Natural killer cell (primary cell): Measurements from ENCODE around the gene ZNF800. TPM values are rescaled to one million over a fixed set of nuclear protein-coding genes. Genes with fewer than 3 reads are reported as not detected.
A peak's percentile ranks its signal among the peaks of the same experiment; 100 is the strongest.
"Not testable (repeated sequence)": the region's sequence is repeated elsewhere in the genome, so short reads cannot be mapped to it uniquely, and the experiment has no call there.

ENCODE experiments used
- ATAC-seq, 3 donors: fragments of 150-1000 bp in 2 of 3; fragments of 200-7000 bp in 1 of 3; cut with Tn5 transposase; 1 replicate in 1 of 3; 2 replicates in 2 of 3; pipeline ENCODE4 v1.10.0; 2021; ENCODE audit warnings: mild to moderate bottlenecking in 2 of 3, moderate library complexity in 2 of 3
- DNase-seq, 2 donors: peaks; one replicate each; pipeline versions ENCODE4 v3.0.0 to v3.0.0-alpha.2; 2013 to 2021; ENCODE audit warnings: mixed read lengths in 1 of 2
- H3K27ac ChIP-seq: one replicate; pipeline ENCODE4 v1.5.1; 2013; ENCODE audit warnings: mild to moderate bottlenecking, low read length
- H3K27me3 ChIP-seq: one replicate; pipeline ENCODE4 v1.6.1; 2013; ENCODE audit warnings: low read length; ENCODE audit not compliant: control insufficient read depth, insufficient read depth
- H3K36me3 ChIP-seq: one replicate; pipeline ENCODE4 v1.6.1; 2013; ENCODE audit warnings: low read length; ENCODE audit not compliant: control insufficient read depth, insufficient read depth
- H3K4me1 ChIP-seq: one replicate; pipeline ENCODE4 v1.6.1; 2013; ENCODE audit warnings: low read length; ENCODE audit not compliant: control insufficient read depth, insufficient read depth
- H3K4me3 ChIP-seq: one replicate; pipeline ENCODE4 v1.5.1; 2013; ENCODE audit warnings: low read length
- H3K9me3 ChIP-seq: one replicate; pipeline ENCODE4 v1.6.1; 2013; ENCODE audit warnings: low read length; ENCODE audit not compliant: control insufficient read depth, insufficient read depth
- H3K27ac Mint-ChIP-seq, 2 donors: one replicate each; pipeline ENCODE4 v1.8.0; 2022; ENCODE audit warnings: mild to moderate bottlenecking in 2 of 2, mixed read lengths in 2 of 2, moderate library complexity in 1 of 2
- H3K27me3 Mint-ChIP-seq, 2 donors: one replicate each; pipeline ENCODE4 v1.8.0; 2022; ENCODE audit warnings: low read depth in 2 of 2, mixed read lengths in 2 of 2
- H3K36me3 Mint-ChIP-seq: one replicate; pipeline ENCODE4 v1.8.0; 2022; ENCODE audit warnings: mixed read lengths
- H3K4me1 Mint-ChIP-seq, 2 donors: one replicate each; pipeline ENCODE4 v1.8.0; 2022; ENCODE audit warnings: mixed read lengths in 2 of 2
- H3K4me3 Mint-ChIP-seq: one replicate; pipeline ENCODE4 v1.8.0; 2022; ENCODE audit warnings: mild to moderate bottlenecking, moderate library complexity, mixed read lengths
- H3K9me3 Mint-ChIP-seq, 2 donors: one replicate each; pipeline ENCODE4 v1.8.0; 2022; ENCODE audit warnings: mixed read lengths in 2 of 2
- CTCF ChIP-seq: fragments of 200-600 bp; IDR thresholded peaks from one replicate; pipeline ENCODE4 v1.8.0; 2022; ENCODE audit warnings: antibody characterized with exemption
- WGBS: methylation state at CpG from one replicate; pipeline ENCODE4 v1.1.7; 2013; ENCODE audit warnings: missing lambda C conversion rate; ENCODE audit not compliant: insufficient coverage; 5-methylcytosine and 5-hydroxymethylcytosine counted together
- intact Hi-C: fragments of 100-400 bp; cut with micrococcal nuclease; formaldehyde crosslinking; loops from one replicate; pipeline ENCODE4 v1.14.2; 2022
- total RNA-seq, 4 donors: library from RNA; stranded (reverse); fragments of 120-200 nt in 1 of 4; gene quantifications; one replicate each; pipeline versions ENCODE4 v1.2.3 to v1.2.4, GENCODE V29; 2013 to 2022

ZNF800 gene
- total RNA-seq, 3 donors from 2014 or later (not counting 1 experiment from before 2014, with no cell fraction given), result 93.3 to 107 (median 101) TPM

- H3K27ac ChIP-seq, result no peak overlapping the region
- intact Hi-C loops, result no loop called here
- H3K36me3 ChIP-seq, result no peaks in the 10 kb centered on the region
- WGBS, result 39% methylated on average over 3 of the region's 3 CpGs
- TF ChIP-seq CTCF, result no peak
- DNase-seq (peak in 1 of 2 donors; percentile 46), ATAC-seq (no peak)
- Mint-ChIP-seq H3K4me1 (no peaks in the 10 kb centered on the region), H3K9me3 (no peaks in the 10 kb centered on the region), H3K27ac (no peak overlapping the region), H3K4me3 (no peak overlapping the region), H3K27me3 (peaks cover 8 to 9% of the 10 kb centered on the region in 2 donors), H3K36me3 (no peaks in the 10 kb centered on the region)
- H3K4me1 ChIP-seq, result no peaks in the 10 kb centered on the region
- no peaks in the 10 kb centered on the region for H3K9me3 ChIP-seq
- H3K27me3 ChIP-seq, result no peaks in the 10 kb centered on the region
- H3K4me3 ChIP-seq, result no peak overlapping the region
Observed at GRCh38 chr7:127404286-127405072, 12.0 kb upstream of the ZNF800 start.

GRCh38 chr7:127396184-127396583 lies 3.7 kb upstream of the ZNF800 start:
- no peak for TF ChIP-seq CTCF
- Mint-ChIP-seq H3K36me3 (no peaks in the 10 kb centered on the region), H3K27ac (peak overlapping the region in 1 of 2 donors; percentile 59), H3K4me3 (peak overlapping the region; percentile 21), H3K9me3 (no peaks in the 10 kb centered on the region), H3K4me1 (peaks cover 13 to 22% of the 10 kb centered on the region in 2 donors), H3K27me3 (no peaks in the 10 kb centered on the region)
- Histone ChIP-seq H3K9me3 (no peaks in the 10 kb centered on the region), H3K4me3 (no peak overlapping the region), H3K27me3 (no peaks in the 10 kb centered on the region), H3K4me1 (peaks cover 14% of the 10 kb centered on the region), H3K36me3 (no peaks in the 10 kb centered on the region), H3K27ac (no peak overlapping the region)
- ATAC-seq (no peak), DNase-seq (peak in 1 of 2 donors; percentile 37)
- 100% methylated on average over 1 of the region's 1 CpG for WGBS
- intact Hi-C loops, result no loop called here

- peaks cover 15% of the 10 kb centered on the region for H3K4me1 ChIP-seq
- H3K36me3 ChIP-seq, H3K27ac ChIP-seq, H3K27me3 Mint-ChIP-seq, H3K36me3 Mint-ChIP-seq, H3K9me3 Mint-ChIP-seq, H3K9me3 ChIP-seq, ATAC-seq, H3K27me3 ChIP-seq, H3K4me3 ChIP-seq, H3K27ac Mint-ChIP-seq, intact Hi-C loops: not testable (repeated sequence)
- 40% methylated on average over 1 of the region's 1 CpG for WGBS
- DNase-seq, result peak in 1 of 2 donors; percentile 23
- peak overlapping the region; percentile 33 for H3K4me3 Mint-ChIP-seq
- H3K4me1 Mint-ChIP-seq, result peaks cover 22 to 33% of the 10 kb centered on the region in 2 donors
Observed at GRCh38 chr7:127395104-127395503, 2.6 kb upstream of the ZNF800 start.

GRCh38 chr7:127393368-127394058 lies 1.0 kb upstream of the ZNF800 start:
- H3K36me3 ChIP-seq, result peaks cover 20% of the 10 kb centered on the region
- peak overlapping the region; percentile 96 to 97 for H3K27ac Mint-ChIP-seq
- H3K27ac ChIP-seq, result peak overlapping the region; percentile 96
- intact Hi-C loops, result loop anchor here (2.0 to 5.0 kb wide), 2 partner anchors 53 to 194 kb away; partner anchors contain the start of genes ARF5 and GCC1
- ATAC-seq, result no peak
- no peaks in the 10 kb centered on the region for H3K9me3 ChIP-seq
- H3K4me1 ChIP-seq, result peaks cover 15% of the 10 kb centered on the region
- no peaks in the 10 kb centered on the region for H3K27me3 ChIP-seq
- peaks cover 35 to 49% of the 10 kb centered on the region in 2 donors for H3K4me1 Mint-ChIP-seq
- H3K4me3 ChIP-seq, result peak overlapping the region; percentile 59
- H3K27me3 Mint-ChIP-seq, result no peaks in the 10 kb centered on the region
- peaks cover 14% of the 10 kb centered on the region for H3K36me3 Mint-ChIP-seq
- DNase-seq, result no peak
- peak overlapping the region; percentile 89 for H3K4me3 Mint-ChIP-seq
- TF ChIP-seq CTCF, result no peak
- no peaks in the 10 kb centered on the region for H3K9me3 Mint-ChIP-seq
- WGBS, result 22% methylated on average over 27 of the region's 28 CpGs
